Panc1 (cell line): ENCODE data around the gene SLC22A23. TPM values are rescaled to one million over a fixed set of nuclear protein-coding genes. Genes with fewer than 3 reads are reported as not detected.

Experiments
- ATAC-seq: fragments of 200-7000 bp; cut with Tn5 transposase; 2 replicates; pipeline ENCODE4 v1.9.1; 2020; ENCODE audit warnings: mild to moderate bottlenecking, moderate library complexity
- BruUV-seq: library from RNA; stranded (reverse); fragments of 400-500 nt; replicated peaks from 2 replicates; lab custom pipeline; 2021; lab: Mats Ljungman, UMichigan
- CTCF ChIA-PET: fragments of 300-600 bp; sonication (Branson Sonifier 250); formaldehyde crosslinking; loops from one replicate; lab custom pipeline; 2022; ENCODE audit warnings: antibody characterized with exemption; lab: Charles Lee
- POLR2A ChIA-PET: fragments of 300-600 bp; sonication (Branson Sonifier 250); formaldehyde crosslinking; loops from one replicate; lab custom pipeline; 2022; ENCODE audit warnings: antibody characterized with exemption; lab: Charles Lee
- DNase-seq: peaks from one replicate; pipeline ENCODE4 v3.0.0-alpha.2; 2010; ENCODE audit warnings: low read depth, low spot score
- H3K27ac ChIP-seq: 2 replicates; pipeline ENCODE4 v1.5.1; 2011; ENCODE audit warnings: mild to moderate bottlenecking, low read length, inconsistent platforms
- H3K27me3 ChIP-seq: fragments of 200-500 bp; sonication (Bioruptor generic); 2 replicates; pipeline ENCODE4 v1.6.0; 2014; ENCODE audit warnings: low read length, inconsistent platforms; ENCODE audit not compliant: control insufficient read depth, insufficient read depth
- H3K36me3 ChIP-seq: fragments of 200-500 bp; sonication (Bioruptor generic); 2 replicates; pipeline ENCODE4 v1.5.1; 2014; ENCODE audit warnings: inconsistent platforms, mild to moderate bottlenecking, low read length, moderate library complexity; ENCODE audit not compliant: control insufficient read depth, insufficient read depth
- H3K4me1 ChIP-seq: 2 replicates; pipeline ENCODE4 v1.5.1; 2011; ENCODE audit warnings: inconsistent platforms, mild to moderate bottlenecking, low read length, moderate library complexity; ENCODE audit not compliant: control insufficient read depth, insufficient read depth
- H3K4me3 ChIP-seq, 2 experiments: 2 replicates each; pipeline ENCODE4 v1.5.1; 2011 to 2012; ENCODE audit warnings: low read depth in 2 of 2, low read length in 2 of 2, mild to moderate bottlenecking in 2 of 2, inconsistent platforms in 1 of 2, moderate library complexity in 1 of 2
- H3K9me3 ChIP-seq: fragments of 200-500 bp; sonication (Bioruptor generic); 2 replicates; pipeline ENCODE4 v1.5.1; 2014; ENCODE audit warnings: low read depth, mild to moderate bottlenecking, inconsistent platforms, low read length, moderate library complexity; ENCODE audit not compliant: control insufficient read depth, insufficient read depth
- POLR2AphosphoS5 ChIP-seq: IDR thresholded peaks from 2 replicates; pipeline ENCODE4 v1.6.1; 2012; ENCODE audit warnings: mild to moderate bottlenecking, low read depth, low read length, moderate library complexity
- SIN3A ChIP-seq: IDR thresholded peaks from 2 replicates; pipeline ENCODE4 v1.6.1; 2012; ENCODE audit warnings: low read depth, mild to moderate bottlenecking, low read length, moderate library complexity, borderline replicate concordance; ENCODE audit not compliant: insufficient read depth
- TCF7L2 ChIP-seq: IDR thresholded peaks from 2 replicates; pipeline ENCODE4 v1.6.1; 2011; ENCODE audit warnings: mild to moderate bottlenecking, low read depth, low read length, inconsistent platforms
- in situ Hi-C: cut with HindIII; loops from 2 replicates; pipeline ENCODE4 v1.10.0; 2016; ENCODE audit warnings: low sequenced_read_pairs, low pct_unique_long_range_greater_than_20kb
- intact Hi-C: fragments of 100-400 bp; cut with micrococcal nuclease; formaldehyde crosslinking; loops from one replicate; pipeline ENCODE4 v1.10.0; 2022; ENCODE audit not compliant: unreplicated experiment
- total RNA-seq: library from RNA; stranded (reverse); gene quantifications from one replicate; pipeline ENCODE4 v1.2.1, GENCODE V29; 2021; ENCODE audit not compliant: unreplicated experiment
- TF ChIP-seq, protein P1 (sequence below), 2 experiments: IDR thresholded peaks; 2 replicates each; pipeline ENCODE4 v1.6.1; 2011 to 2012; ENCODE audit warnings: low read depth in 2 of 2, control low read depth in 1 of 2, low read length in 1 of 2, mild to moderate bottlenecking in 1 of 2, moderate library complexity in 1 of 2; ENCODE audit not compliant: insufficient read depth in 1 of 2

Gene SLC22A23
- total RNA-seq, 1 experiment from 2014 or later, result 4.5 TPM

DNA sequence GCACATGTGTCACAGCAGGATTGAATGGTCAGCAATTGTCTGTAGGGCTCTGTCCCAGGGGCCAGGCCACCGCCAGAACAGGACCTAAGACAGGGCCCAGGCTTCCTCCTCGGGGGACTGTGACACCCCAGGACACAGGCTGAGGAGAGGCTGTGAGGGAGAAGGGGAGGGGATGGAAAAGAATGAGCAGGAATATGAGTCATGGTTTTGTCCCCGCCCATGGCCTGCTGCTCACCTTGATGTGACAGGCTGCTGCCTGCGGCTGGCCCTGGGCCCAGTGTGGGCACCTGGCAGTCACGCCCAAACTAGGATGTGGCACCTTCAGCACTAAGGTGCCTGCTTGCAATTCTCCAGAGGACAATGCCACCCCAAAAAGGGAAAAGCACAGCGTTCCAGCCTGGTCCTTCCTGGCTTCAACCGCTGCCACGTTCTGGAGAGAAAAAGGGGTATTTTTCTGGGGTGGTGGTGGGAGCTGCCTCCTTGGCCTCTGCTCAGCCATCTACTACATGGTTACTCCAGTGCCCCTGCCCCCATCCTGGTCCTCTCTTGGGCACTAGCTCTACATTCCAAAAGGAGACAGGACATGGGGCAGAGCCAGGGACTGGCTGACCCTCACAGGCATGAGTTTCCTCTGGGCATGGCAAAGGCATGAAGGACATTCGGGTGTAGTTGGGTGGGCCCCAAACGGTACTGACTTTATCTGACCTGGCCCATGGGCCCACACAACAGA is 93.4 kb downstream of the SLC22A23 start:
- H3K9me3 ChIP-seq, result no peaks in the 10 kb centered on the region
- no TSS peak for BruUV-seq
- TF ChIP-seq TCF7L2, result no peak
- TF ChIP-seq SIN3A, result no peak
- TF ChIP-seq POLR2AphosphoS5, result no peak
- TF ChIP-seq, protein P1, sequence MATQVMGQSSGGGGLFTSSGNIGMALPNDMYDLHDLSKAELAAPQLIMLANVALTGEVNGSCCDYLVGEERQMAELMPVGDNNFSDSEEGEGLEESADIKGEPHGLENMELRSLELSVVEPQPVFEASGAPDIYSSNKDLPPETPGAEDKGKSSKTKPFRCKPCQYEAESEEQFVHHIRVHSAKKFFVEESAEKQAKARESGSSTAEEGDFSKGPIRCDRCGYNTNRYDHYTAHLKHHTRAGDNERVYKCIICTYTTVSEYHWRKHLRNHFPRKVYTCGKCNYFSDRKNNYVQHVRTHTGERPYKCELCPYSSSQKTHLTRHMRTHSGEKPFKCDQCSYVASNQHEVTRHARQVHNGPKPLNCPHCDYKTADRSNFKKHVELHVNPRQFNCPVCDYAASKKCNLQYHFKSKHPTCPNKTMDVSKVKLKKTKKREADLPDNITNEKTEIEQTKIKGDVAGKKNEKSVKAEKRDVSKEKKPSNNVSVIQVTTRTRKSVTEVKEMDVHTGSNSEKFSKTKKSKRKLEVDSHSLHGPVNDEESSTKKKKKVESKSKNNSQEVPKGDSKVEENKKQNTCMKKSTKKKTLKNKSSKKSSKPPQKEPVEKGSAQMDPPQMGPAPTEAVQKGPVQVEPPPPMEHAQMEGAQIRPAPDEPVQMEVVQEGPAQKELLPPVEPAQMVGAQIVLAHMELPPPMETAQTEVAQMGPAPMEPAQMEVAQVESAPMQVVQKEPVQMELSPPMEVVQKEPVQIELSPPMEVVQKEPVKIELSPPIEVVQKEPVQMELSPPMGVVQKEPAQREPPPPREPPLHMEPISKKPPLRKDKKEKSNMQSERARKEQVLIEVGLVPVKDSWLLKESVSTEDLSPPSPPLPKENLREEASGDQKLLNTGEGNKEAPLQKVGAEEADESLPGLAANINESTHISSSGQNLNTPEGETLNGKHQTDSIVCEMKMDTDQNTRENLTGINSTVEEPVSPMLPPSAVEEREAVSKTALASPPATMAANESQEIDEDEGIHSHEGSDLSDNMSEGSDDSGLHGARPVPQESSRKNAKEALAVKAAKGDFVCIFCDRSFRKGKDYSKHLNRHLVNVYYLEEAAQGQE (IDR thresholded peaks at IDR 0.05; ENCODE audit: insufficient read depth in 1 of 2, low read depth in 2 of 2, low read length in 1 of 2), result no peak
- peaks cover 7% of the 10 kb centered on the region; the same call in 1 of the 2 replicates for H3K27me3 ChIP-seq
- no peak overlapping the region for H3K27ac ChIP-seq
- H3K4me3 ChIP-seq, result no peak overlapping the region
- no peaks in the 10 kb centered on the region for H3K36me3 ChIP-seq
- POLR2A ChIA-PET, result no interaction called here
- intact Hi-C loops, result no loop called here
- DNase-seq, result no peak
- no peak for ATAC-seq
- in situ Hi-C loops, result no loop called here
- CTCF ChIA-PET, result interaction anchor here (0.7 kb wide), 1 partner anchor 370 kb away, joined by 3 read pairs; no protein-coding TSS in a partner anchor
- H3K4me1 ChIP-seq, result peaks cover 3% of the 10 kb centered on the region; the same call in 1 of the 2 replicates

DNA sequence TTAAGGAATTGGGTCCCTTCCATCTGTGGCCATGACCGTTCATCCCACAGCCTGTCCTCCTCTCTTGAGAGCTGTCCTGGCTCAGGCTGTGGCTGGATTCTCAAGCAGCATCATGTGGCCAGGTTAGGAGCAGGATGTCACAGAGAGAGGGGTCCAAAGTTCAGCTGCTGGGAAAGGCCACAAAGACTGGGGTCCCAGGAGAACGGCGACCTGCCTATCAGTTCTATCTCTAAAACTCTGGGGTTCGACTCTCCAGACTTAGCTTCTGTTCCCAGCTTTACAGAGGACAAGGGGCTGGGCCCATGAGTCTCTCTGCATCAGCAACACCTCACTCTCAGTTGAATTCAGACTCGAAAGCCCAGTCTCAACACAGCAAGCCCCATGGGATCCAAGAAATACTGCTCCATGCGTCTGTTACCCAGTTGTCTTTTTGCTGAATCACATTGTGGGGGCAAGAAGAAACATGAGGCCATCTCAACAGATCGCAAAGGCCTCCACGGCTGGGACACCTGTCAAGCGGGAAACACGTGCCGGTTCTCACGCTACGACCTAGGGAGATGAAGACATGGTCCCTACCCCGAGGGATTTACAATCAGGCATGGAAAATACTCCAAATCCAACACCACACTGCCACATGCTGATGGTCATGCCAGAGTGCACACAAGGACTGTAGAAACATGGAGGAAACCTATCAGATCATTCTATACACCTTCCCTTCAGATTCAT is 95.4 kb downstream of the SLC22A23 start:
- no peaks in the 10 kb centered on the region for H3K9me3 ChIP-seq
- H3K36me3 ChIP-seq, result no peaks in the 10 kb centered on the region
- H3K27ac ChIP-seq, result no peak overlapping the region
- TF ChIP-seq SIN3A (no peak), POLR2AphosphoS5 (no peak)
- TF ChIP-seq, protein P1 (IDR thresholded peaks at IDR 0.05; ENCODE audit: insufficient read depth in 1 of 2, low read depth in 2 of 2, low read length in 1 of 2), result no peak
- H3K4me3 ChIP-seq, result no peak overlapping the region
- CTCF ChIA-PET, result interaction anchor here (0.7 kb wide), 2 partner anchors 157 to 571 kb away, joined by 8 to 11 read pairs; no protein-coding TSS in a partner anchor
- ATAC-seq, result no peak
- intact Hi-C loops (no loop called here), in situ Hi-C loops (no loop called here)
- peaks cover 12% of the 10 kb centered on the region for H3K4me1 ChIP-seq
- H3K27me3 ChIP-seq, result peaks cover 2% of the 10 kb centered on the region; the same call in 1 of the 2 replicates
- POLR2A ChIA-PET, result interaction anchor here (0.6 kb wide), 2 partner anchors 132 to 288 kb away, joined by 3 to 20 read pairs; no protein-coding TSS in a partner anchor
- DNase-seq, result no peak
- no TSS peak for BruUV-seq
